Peyer's patch (tissue), 4 donors: ENCODE results near the gene C20orf204.

Experiments used
- CTCF ChIP-seq, 6 experiments: fragments of 450-650 bp in 4 of 6; fragments of 200-600 bp in 2 of 6; sonication (generic) in 1 of 6; IDR thresholded peaks; one replicate each; pipeline ENCODE4 v1.5.1; 2017 to 2019; ENCODE audit warnings: antibody characterized with exemption in 6 of 6, mild to moderate bottlenecking in 3 of 6, moderate library complexity in 1 of 6
- POLR2A ChIP-seq, 2 donors: fragments of 450-650 bp; IDR thresholded peaks; one replicate each; pipeline ENCODE4 v1.5.1; 2017; ENCODE audit warnings: antibody characterized with exemption in 2 of 2, mild to moderate bottlenecking in 2 of 2, moderate library complexity in 2 of 2

- TF ChIP-seq CTCF (IDR thresholded peaks at IDR 0.05) (no peak), POLR2A (IDR thresholded peaks at IDR 0.05) (no peak)
Observed at GRCh38 chr20:64082820-64083377, 46.9 kb downstream of the C20orf204 start.
